Activated CD4-positive, alpha-beta T cell treated with anti-CD3 and anti-CD28 coated beads, Interleukin-2, amount 10 ng/mL, durations not matched to agents 7 days and 5 days (primary cell): Measurements from ENCODE around the gene SEC16A. TPM values are rescaled to one million over a fixed set of nuclear protein-coding genes. Genes with fewer than 3 reads are reported as not detected.
A peak's percentile ranks its signal among the peaks of the same experiment; 100 is the strongest.

Experiments
- CTCF ChIA-PET: fragments of 350-600 bp; sonication (Branson Sonifier 250); formaldehyde crosslinking; loops from one replicate; lab custom pipeline; 2021; ENCODE audit warnings: antibody characterized with exemption; lab: Charles Lee
- POLR2A ChIA-PET: fragments of 350-600 bp; sonication (Branson Sonifier 250); formaldehyde crosslinking; loops from one replicate; lab custom pipeline; 2021; ENCODE audit warnings: antibody characterized with exemption; lab: Charles Lee
- DNase-seq: peaks from one replicate; pipeline ENCODE4 v3.0.0-alpha.2; 2020
- H3K27ac Mint-ChIP-seq: one replicate; pipeline ENCODE4 v1.8.0; 2021; ENCODE audit warnings: mild to moderate bottlenecking, moderate library complexity, mixed read lengths
- H3K27me3 Mint-ChIP-seq: one replicate; pipeline ENCODE4 v1.8.0; 2021; ENCODE audit warnings: mixed read lengths
- H3K36me3 Mint-ChIP-seq: one replicate; pipeline ENCODE4 v1.8.0; 2021; ENCODE audit warnings: low read depth, mixed read lengths
- H3K4me1 Mint-ChIP-seq: one replicate; pipeline ENCODE4 v1.8.0; 2021; ENCODE audit warnings: mixed read lengths
- H3K4me3 Mint-ChIP-seq: one replicate; pipeline ENCODE4 v1.8.0; 2021; ENCODE audit warnings: mild to moderate bottlenecking, moderate library complexity, mixed read lengths
- H3K9me3 Mint-ChIP-seq: one replicate; pipeline ENCODE4 v1.8.0; 2021; ENCODE audit warnings: mixed read lengths
- total RNA-seq, 2 experiments: library from RNA; stranded (reverse); gene quantifications; one replicate each; pipeline ENCODE4 v1.2.3, GENCODE V29; 2021

The SEC16A gene
- total RNA-seq, 2 experiments from 2014 or later, result 72.1 to 74.5 TPM

- DNase-seq, result peak; percentile 87
- H3K27me3 Mint-ChIP-seq, result no peaks in the 10 kb centered on the region
- ChIA-PET CTCF (interaction anchor here (0.8 to 4.0 kb wide), 18 partner anchors 9 to 187 kb away, joined by 3 to 19 read pairs (median 5); no protein-coding TSS in a partner anchor), POLR2A (no interaction called here)
- no peaks in the 10 kb centered on the region for H3K9me3 Mint-ChIP-seq
- H3K36me3 Mint-ChIP-seq, result peaks cover 5% of the 10 kb centered on the region
- peak overlapping the region; percentile 42 for H3K27ac Mint-ChIP-seq
- H3K4me3 Mint-ChIP-seq, result peak overlapping the region; percentile 56
- peaks cover 21% of the 10 kb centered on the region for H3K4me1 Mint-ChIP-seq
These were observed 2.5 kb upstream of the SEC16A start for GRCh38 chr9:136485049-136486045.

GRCh38 chr9:136484153-136485048 lies 1.6 kb upstream of the SEC16A start:
- DNase-seq, result no peak
- Mint-ChIP-seq H3K4me1 (peaks cover 27% of the 10 kb centered on the region), H3K27ac (peak overlapping the region; percentile 42), H3K9me3 (no peaks in the 10 kb centered on the region), H3K27me3 (no peaks in the 10 kb centered on the region), H3K36me3 (peaks cover 8% of the 10 kb centered on the region), H3K4me3 (peak overlapping the region; percentile 56)
- ChIA-PET POLR2A (no interaction called here), CTCF (interaction anchor here (0.9 to 4.0 kb wide), 15 partner anchors 10 to 187 kb away, joined by 3 to 19 read pairs (median 5); no protein-coding TSS in a partner anchor)

GRCh38 chr9:136483589-136484152 lies 831 bp upstream of the SEC16A start:
- Mint-ChIP-seq H3K27me3 (no peaks in the 10 kb centered on the region), H3K27ac (peak overlapping the region; percentile 100), H3K4me1 (peaks cover 27% of the 10 kb centered on the region), H3K36me3 (peaks cover 10% of the 10 kb centered on the region), H3K9me3 (no peaks in the 10 kb centered on the region), H3K4me3 (peak overlapping the region; percentile 97)
- CTCF ChIA-PET, result interaction anchor here (0.8 to 4.0 kb wide), 6 partner anchors 19 to 162 kb away, joined by 3 to 19 read pairs (median 6); no protein-coding TSS in a partner anchor
- DNase-seq, result peak; percentile 93
- POLR2A ChIA-PET, result no interaction called here

GRCh38 chr9:136482046-136482792 lies 621 bp downstream of the SEC16A start:
- Mint-ChIP-seq H3K27ac (peak overlapping the region; percentile 100), H3K4me1 (peaks cover 27% of the 10 kb centered on the region), H3K27me3 (no peaks in the 10 kb centered on the region), H3K4me3 (peak overlapping the region; percentile 97), H3K9me3 (no peaks in the 10 kb centered on the region), H3K36me3 (peaks cover 19% of the 10 kb centered on the region)
- peak; percentile 40 for DNase-seq
- ChIA-PET CTCF (no interaction called here), POLR2A (no interaction called here)

GRCh38 chr9:136481558-136481957 lies 1.3 kb downstream of the SEC16A start:
- DNase-seq, result peak; percentile 14
- Mint-ChIP-seq H3K4me1 (peaks cover 27% of the 10 kb centered on the region), H3K9me3 (no peaks in the 10 kb centered on the region), H3K27ac (peak overlapping the region; percentile 100), H3K27me3 (no peaks in the 10 kb centered on the region), H3K4me3 (peak overlapping the region; percentile 97), H3K36me3 (peaks cover 23% of the 10 kb centered on the region)
- CTCF ChIA-PET, result interaction anchor here (1.1 kb wide), 1 partner anchor 11 kb away, joined by 5 read pairs; no protein-coding TSS in a partner anchor
- POLR2A ChIA-PET, result no interaction called here

- peaks cover 36% of the 10 kb centered on the region for H3K36me3 Mint-ChIP-seq
- H3K4me1 Mint-ChIP-seq, result peaks cover 14% of the 10 kb centered on the region
- no peak for DNase-seq
- H3K27me3 Mint-ChIP-seq, result no peaks in the 10 kb centered on the region
- ChIA-PET POLR2A (no interaction called here), CTCF (no interaction called here)
- no peak overlapping the region for H3K4me3 Mint-ChIP-seq
- no peaks in the 10 kb centered on the region for H3K9me3 Mint-ChIP-seq
- H3K27ac Mint-ChIP-seq, result no peak overlapping the region
These were observed 6.3 kb downstream of the SEC16A start for GRCh38 chr9:136476369-136477150.

- no peak for DNase-seq
- Mint-ChIP-seq H3K27ac (no peak overlapping the region), H3K9me3 (no peaks in the 10 kb centered on the region), H3K36me3 (peaks cover 42% of the 10 kb centered on the region), H3K4me1 (peaks cover 4% of the 10 kb centered on the region), H3K27me3 (no peaks in the 10 kb centered on the region), H3K4me3 (no peak overlapping the region)
- POLR2A ChIA-PET, result no interaction called here
- CTCF ChIA-PET, result no interaction called here
These were observed 7.6 kb downstream of the SEC16A start for GRCh38 chr9:136474974-136475865.

GRCh38 chr9:136474021-136474640 lies 8.7 kb downstream of the SEC16A start:
- ChIA-PET POLR2A (no interaction called here), CTCF (no interaction called here)
- no peak for DNase-seq
- no peaks in the 10 kb centered on the region for H3K27me3 Mint-ChIP-seq
- H3K36me3 Mint-ChIP-seq, result peaks cover 40% of the 10 kb centered on the region
- no peaks in the 10 kb centered on the region for H3K9me3 Mint-ChIP-seq
- no peak overlapping the region for H3K27ac Mint-ChIP-seq
- no peak overlapping the region for H3K4me3 Mint-ChIP-seq
- no peaks in the 10 kb centered on the region for H3K4me1 Mint-ChIP-seq

- H3K27ac Mint-ChIP-seq, result no peak overlapping the region
- H3K36me3 Mint-ChIP-seq, result peaks cover 40% of the 10 kb centered on the region
- CTCF ChIA-PET, result no interaction called here
- H3K9me3 Mint-ChIP-seq, result no peaks in the 10 kb centered on the region
- H3K4me3 Mint-ChIP-seq, result no peak overlapping the region
- POLR2A ChIA-PET, result no interaction called here
- no peak for DNase-seq
- no peaks in the 10 kb centered on the region for H3K4me1 Mint-ChIP-seq
- H3K27me3 Mint-ChIP-seq, result no peaks in the 10 kb centered on the region
These were observed 9.5 kb downstream of the SEC16A start for GRCh38 chr9:136473354-136473721.

- ChIA-PET POLR2A (no interaction called here), CTCF (interaction anchor here (1.0 to 1.1 kb wide), 2 partner anchors 15 to 23 kb away, joined by 3 read pairs; no protein-coding TSS in a partner anchor)
- Mint-ChIP-seq H3K4me3 (no peak overlapping the region), H3K36me3 (peaks cover 39% of the 10 kb centered on the region), H3K4me1 (no peaks in the 10 kb centered on the region), H3K27me3 (no peaks in the 10 kb centered on the region), H3K9me3 (no peaks in the 10 kb centered on the region), H3K27ac (no peak overlapping the region)
- DNase-seq, result no peak
These were observed 10.0 kb downstream of the SEC16A start for GRCh38 chr9:136472640-136473353.
